HG03175 (cell line): ENCODE results near the gene SIRT7.

Experiments
- ATAC-seq: cut with Tn5 transposase; IDR thresholded peaks from one replicate; pipeline ENCODE4 v1.9.1; 2021; ENCODE audit warnings: mild to moderate bottlenecking, moderate library complexity; ENCODE audit not compliant: unreplicated experiment

Gene SIRT7

GRCh38 chr17:81933178-81933699 lies 15.3 kb upstream of the SIRT7 start:
- ATAC-seq: no peak

GRCh38 chr17:81932333-81932983 lies 14.5 kb upstream of the SIRT7 start:
- ATAC-seq: no peak

GRCh38 chr17:81931557-81932332 lies 13.8 kb upstream of the SIRT7 start:
- no peak for ATAC-seq

GRCh38 chr17:81931189-81931556 lies 13.2 kb upstream of the SIRT7 start:
- ATAC-seq: no peak

- no peak for ATAC-seq
Measured at GRCh38 chr17:81930142-81931125, 12.5 kb upstream of the SIRT7 start.

GRCh38 chr17:81929253-81930141 lies 11.5 kb upstream of the SIRT7 start:
- no peak for ATAC-seq

- no peak for ATAC-seq
Measured at GRCh38 chr17:81928544-81929252, 10.7 kb upstream of the SIRT7 start.

GRCh38 chr17:81927653-81928543 lies 9.9 kb upstream of the SIRT7 start, which contains the start of gene MAFG:
TSS of gene MAFG (minus strand) at chr17:81927735. CDS start at chr17:81923185, 4,550 bp downstream.
- peak; percentile 73 for ATAC-seq

GRCh38 chr17:81927152-81927652 lies 9.2 kb upstream of the SIRT7 start:
- ATAC-seq: peak; percentile 9

GRCh38 chr17:81926451-81927151 lies 8.6 kb upstream of the SIRT7 start:
- ATAC-seq: peak; percentile 19

- ATAC-seq: no peak
Measured at GRCh38 chr17:81925860-81926450, 8.0 kb upstream of the SIRT7 start.

GRCh38 chr17:81924557-81925532 lies 6.9 kb upstream of the SIRT7 start:
- no peak for ATAC-seq

- no peak for ATAC-seq
Measured at GRCh38 chr17:81923302-81924260, 5.6 kb upstream of the SIRT7 start.

- ATAC-seq: no peak
Measured at GRCh38 chr17:81922566-81923301, 4.8 kb upstream of the SIRT7 start.
